SK-N-SH (cell line): ENCODE results near the gene BTBD2.

Experiments used
- EP300 ChIP-seq, 2 experiments: IDR thresholded peaks; 2 replicates each; pipeline versions ENCODE4 v1.4.0 to v1.6.1; 2012; ENCODE audit warnings: borderline replicate concordance in 1 of 2, low read depth in 1 of 2, low read length in 1 of 2
- USF2 ChIP-seq: fragments of 150-350 bp; IDR thresholded peaks from 2 replicates; pipeline ENCODE4 v1.6.1; 2017; ENCODE audit warnings: antibody characterized with exemption, low read length, low read depth, borderline replicate concordance

DNA sequence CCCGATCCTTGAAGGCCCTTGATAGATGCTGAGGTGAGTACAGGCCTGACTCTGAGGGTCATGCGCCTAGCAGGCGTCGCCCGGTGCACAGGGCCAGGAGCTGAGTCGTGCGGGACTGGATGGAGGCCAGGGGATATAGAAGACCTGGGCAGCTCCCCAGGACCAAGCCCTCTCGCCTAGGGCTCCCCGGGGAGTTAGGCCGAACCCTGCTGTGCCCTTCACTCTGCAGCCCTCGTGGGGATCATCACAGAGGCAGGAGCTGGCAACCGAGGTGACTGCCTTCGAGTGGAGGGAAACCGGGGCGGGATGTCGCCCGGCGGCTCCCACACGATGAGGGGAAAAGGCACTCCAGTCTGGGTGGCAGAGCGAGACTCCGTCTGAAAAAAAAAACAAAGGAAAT, 62.9 kb downstream of the BTBD2 start:
- TF ChIP-seq EP300 (IDR thresholded peaks at IDR 0.05; ENCODE audit: borderline replicate concordance in 1 of 2, low read depth in 1 of 2, low read length in 1 of 2) (no peak), USF2 (no peak)
